Keratinocyte (primary cell): ENCODE measurements around the gene CGNL1. TPM values are rescaled to one million over a fixed set of nuclear protein-coding genes. Genes with fewer than 3 reads are reported as not detected.

Experiments used
- DNase-seq: peaks from one replicate; pipeline ENCODE4 v3.0.0-alpha.2; 2011; ENCODE audit warnings: low read depth, missing footprints, low spot score
- FAIRE-seq: peaks from 2 replicates; lab custom pipeline; 2011; peaks lifted over from hg19 to GRCh38; lab: Jason Lieb, UNC
- H2AFZ ChIP-seq: 2 replicates; pipeline ENCODE4 v1.6.0; 2012; ENCODE audit warnings: low read length, control low read depth, inconsistent platforms; ENCODE audit not compliant: control insufficient read depth
- H3K27ac ChIP-seq: 2 replicates; pipeline ENCODE4 v1.5.1; 2011; ENCODE audit warnings: low read length; ENCODE audit not compliant: control insufficient read depth, insufficient read depth
- H3K27me3 ChIP-seq: 3 replicates; pipeline ENCODE4 v1.6.0; 2011; ENCODE audit warnings: low read length; ENCODE audit not compliant: control insufficient read depth, insufficient read depth; ENCODE audit errors: extremely low read depth
- H3K36me3 ChIP-seq, 2 experiments: 2 replicates in 1 of 2; 3 replicates in 1 of 2; pipeline ENCODE4 v1.5.1; 2011; ENCODE audit warnings: low read length in 2 of 2, mild to moderate bottlenecking in 1 of 2; ENCODE audit not compliant: control insufficient read depth in 2 of 2, insufficient read depth in 2 of 2; ENCODE audit errors: extremely low read depth in 1 of 2
- H3K4me1 ChIP-seq: 3 replicates; pipeline ENCODE4 v1.5.1; 2011; ENCODE audit warnings: low read length; ENCODE audit not compliant: control insufficient read depth, insufficient read depth; ENCODE audit errors: extremely low read depth
- H3K4me2 ChIP-seq: 3 replicates; pipeline ENCODE4 v1.6.0; 2011; ENCODE audit warnings: low read depth, low read length; ENCODE audit not compliant: control insufficient read depth, insufficient read depth; ENCODE audit errors: extremely low read depth
- H3K4me3 ChIP-seq, 3 experiments: fragments of 200-600 bp in 1 of 3; sonication (generic) in 1 of 3; 2 replicates in 2 of 3; 3 replicates in 1 of 3; pipeline ENCODE4 v1.5.1; 2011 to 2016; ENCODE audit warnings: low read length in 3 of 3, mild to moderate bottlenecking in 3 of 3, control low read depth in 2 of 3, inconsistent platforms in 1 of 3, low read depth in 1 of 3, mixed read lengths in 1 of 3, mixed run types in 1 of 3, moderate library complexity in 1 of 3; ENCODE audit not compliant: control insufficient read depth in 2 of 3, insufficient read depth in 2 of 3; ENCODE audit errors: extremely low read depth in 1 of 3
- H3K79me2 ChIP-seq: 2 replicates; pipeline ENCODE4 v1.6.0; 2012; ENCODE audit warnings: low read length; ENCODE audit not compliant: control insufficient read depth, insufficient read depth
- H3K9ac ChIP-seq: 3 replicates; pipeline ENCODE4 v1.6.0; 2011; ENCODE audit warnings: low read length; ENCODE audit not compliant: control insufficient read depth, insufficient read depth; ENCODE audit errors: extremely low read depth
- H3K9me1 ChIP-seq: 3 replicates; pipeline ENCODE4 v1.6.0; 2011; ENCODE audit warnings: low read length; ENCODE audit not compliant: control insufficient read depth, insufficient read depth; ENCODE audit errors: extremely low read depth
- H3K9me3 ChIP-seq: 2 replicates; pipeline ENCODE4 v1.5.1; 2012; ENCODE audit warnings: low read depth, low read length; ENCODE audit not compliant: control insufficient read depth
- H4K20me1 ChIP-seq: 3 replicates; pipeline ENCODE4 v1.6.0; 2011; ENCODE audit warnings: low read length; ENCODE audit not compliant: control insufficient read depth, insufficient read depth; ENCODE audit errors: extremely low read depth
- CTCF ChIP-seq, 3 experiments: IDR thresholded peaks in 1 of 3; conservative IDR thresholded peaks in 1 of 3; optimal IDR thresholded peaks in 1 of 3; 2 replicates in 2 of 3; 3 replicates in 1 of 3; pipeline versions ENCODE3 to v1.5.1; 2011; ENCODE audit warnings: low read length in 3 of 3, mild to moderate bottlenecking in 3 of 3, moderate library complexity in 2 of 3, control low read depth in 1 of 3, inconsistent platforms in 1 of 3; ENCODE audit not compliant: insufficient read depth in 2 of 3; ENCODE audit errors: extremely low read depth in 1 of 3
- EZH2 ChIP-seq: IDR thresholded peaks from one replicate; pipeline ENCODE4 v1.6.1; 2012; ENCODE audit warnings: inconsistent platforms, mild to moderate bottlenecking, low read length, moderate library complexity
- dilution Hi-C: fragments of 300-500 bp; cut with MboI; formaldehyde crosslinking; loops from one replicate; pipeline ENCODE4 v1.7.0; 2020; ENCODE audit warnings: low sequenced_read_pairs; ENCODE audit not compliant: extremely low pct_ligation_motif_present
- polyA plus RNA-seq, 5 experiments: library from polyadenylated mRNA; depleted of rRNA in 3 of 5; stranded (reverse) in 3 of 5; stranded (forward) in 1 of 5; unstranded in 1 of 5; fragments of >200 nt; gene quantifications; 1 replicate in 1 of 5; 2 replicates in 3 of 5; 3 replicates in 1 of 5; pipeline versions ENCODE4 v1.2.1 to v1.2.3, GENCODE V29; 2011 to 2012; ENCODE audit warnings: missing spikeins in 2 of 5, low read depth in 1 of 5, low replicate concordance in 1 of 5

The CGNL1 gene
- polyA plus RNA-seq, 1 donor (not counting 4 experiments of a cell fraction or from before 2014, with no cell fraction given) = 0.05 TPM

- no peaks in the 10 kb centered on the region for H3K27me3 ChIP-seq
- no peak overlapping the region for H3K27ac ChIP-seq
- H3K36me3 ChIP-seq = no peaks in the 10 kb centered on the region
- H3K9me1 ChIP-seq = peaks cover 1% of the 10 kb centered on the region
- dilution Hi-C loops = no loop called here
- no peak overlapping the region for H3K4me3 ChIP-seq
- no peak overlapping the region for H3K9ac ChIP-seq
- H3K79me2 ChIP-seq = no peaks in the 10 kb centered on the region
- FAIRE-seq (no peak), DNase-seq (no peak)
- peaks cover under 1% of the 10 kb centered on the region for H3K4me1 ChIP-seq
- H3K9me3 ChIP-seq = no peaks in the 10 kb centered on the region
- H4K20me1 ChIP-seq = no peaks in the 10 kb centered on the region
- no peak overlapping the region for H2AFZ ChIP-seq
- TF ChIP-seq EZH2 (no peak), CTCF (optimal IDR thresholded peaks at IDR 0.05 in 1 of 3, IDR thresholded peaks at IDR 0.05 in 1 of 3, conservative IDR thresholded peaks at IDR 0.05 in 1 of 3; ENCODE audit: extremely low read depth in 1 of 3, insufficient read depth in 2 of 3, low read length in 3 of 3) (no peak)
- H3K4me2 ChIP-seq = no peak overlapping the region
These were observed 45.9 kb downstream of the CGNL1 start for GRCh38 chr15:57422113-57422754.

GRCh38 chr15:57423599-57424140 is 47.4 kb downstream of the CGNL1 start:
- Histone ChIP-seq H3K4me2 (no peak overlapping the region), H3K79me2 (no peaks in the 10 kb centered on the region), H3K9ac (no peak overlapping the region), H3K27ac (no peak overlapping the region), H3K36me3 (no peaks in the 10 kb centered on the region), H3K4me3 (no peak overlapping the region), H3K4me1 (peaks cover 5% of the 10 kb centered on the region), H2AFZ (no peak overlapping the region), H3K9me3 (no peaks in the 10 kb centered on the region), H3K9me1 (peaks cover 2% of the 10 kb centered on the region), H3K27me3 (no peaks in the 10 kb centered on the region), H4K20me1 (no peaks in the 10 kb centered on the region)
- dilution Hi-C loops = no loop called here
- FAIRE-seq (no peak), DNase-seq (no peak)
- TF ChIP-seq CTCF (optimal IDR thresholded peaks at IDR 0.05 in 1 of 3, IDR thresholded peaks at IDR 0.05 in 1 of 3, conservative IDR thresholded peaks at IDR 0.05 in 1 of 3; ENCODE audit: extremely low read depth in 1 of 3, insufficient read depth in 2 of 3, low read length in 3 of 3) (no peak), EZH2 (no peak)
